WERI-Rb-1 (cell line): ENCODE results near the gene NLRP9.

Source experiments
- DNase-seq: peaks from one replicate; pipeline ENCODE4 v3.0.0-alpha.2; 2020
- H3K27ac ChIP-seq: fragments of 250-450 bp; sonication (Bioruptor Pico); 2 replicates; pipeline ENCODE4 v1.5.1; 2020; ENCODE audit warnings: mild to moderate bottlenecking, moderate library complexity
- H3K27me3 ChIP-seq: fragments of 250-450 bp; sonication (Bioruptor Pico); 2 replicates; pipeline ENCODE4 v1.5.1; 2021; ENCODE audit warnings: mild to moderate bottlenecking, low read depth, moderate library complexity; ENCODE audit not compliant: insufficient read depth, severe bottlenecking
- H3K36me3 ChIP-seq: fragments of 250-450 bp; sonication (Bioruptor Pico); 2 replicates; pipeline ENCODE4 v1.5.1; 2020; ENCODE audit warnings: mild to moderate bottlenecking, moderate library complexity
- H3K4me3 ChIP-seq: 2 replicates; pipeline ENCODE4 v1.5.1; 2011; ENCODE audit warnings: low read depth, mild to moderate bottlenecking, control low read depth, low read length
- H3K9me3 ChIP-seq: fragments of 250-450 bp; sonication (Bioruptor Pico); 2 replicates; pipeline ENCODE4 v1.5.1; 2021; ENCODE audit warnings: mild to moderate bottlenecking, moderate library complexity; ENCODE audit not compliant: severe bottlenecking
- CTCF ChIP-seq: IDR thresholded peaks from 2 replicates; pipeline ENCODE4 v1.5.1; 2011; ENCODE audit warnings: low read depth, mild to moderate bottlenecking, control low read depth, inconsistent platforms, low read length

NLRP9 gene

GRCh38 chr19:55690109-55690768 lies 48.0 kb downstream of the NLRP9 start:
- H3K27me3 ChIP-seq: no peaks in the 10 kb centered on the region
- no peak overlapping the region for H3K4me3 ChIP-seq
- TF ChIP-seq CTCF: no peak
- peaks cover 58% of the 10 kb centered on the region for H3K36me3 ChIP-seq
- DNase-seq: no peak
- no peak overlapping the region for H3K27ac ChIP-seq
- no peaks in the 10 kb centered on the region for H3K9me3 ChIP-seq

- TF ChIP-seq CTCF: no peak
- Histone ChIP-seq H3K27me3 (no peaks in the 10 kb centered on the region), H3K36me3 (peaks cover 62% of the 10 kb centered on the region), H3K9me3 (no peaks in the 10 kb centered on the region), H3K27ac (no peak overlapping the region), H3K4me3 (no peak overlapping the region)
- no peak for DNase-seq
Observed at GRCh38 chr19:55689411-55690108, 48.6 kb downstream of the NLRP9 start.

GRCh38 chr19:55688422-55689218 lies 49.6 kb downstream of the NLRP9 start:
- no peak overlapping the region for H3K4me3 ChIP-seq
- H3K36me3 ChIP-seq: peaks cover 59% of the 10 kb centered on the region
- H3K9me3 ChIP-seq: no peaks in the 10 kb centered on the region
- H3K27ac ChIP-seq: no peak overlapping the region
- peak; percentile 28 for DNase-seq
- TF ChIP-seq CTCF: no peak
- H3K27me3 ChIP-seq: no peaks in the 10 kb centered on the region

- no peak for DNase-seq
- no peak for TF ChIP-seq CTCF
- H3K27ac ChIP-seq: no peak overlapping the region
- H3K9me3 ChIP-seq: no peaks in the 10 kb centered on the region
- no peaks in the 10 kb centered on the region for H3K27me3 ChIP-seq
- H3K4me3 ChIP-seq: no peak overlapping the region
- peaks cover 59% of the 10 kb centered on the region for H3K36me3 ChIP-seq
Observed at GRCh38 chr19:55687281-55688201, 50.7 kb downstream of the NLRP9 start.

- no peak overlapping the region for H3K4me3 ChIP-seq
- no peaks in the 10 kb centered on the region for H3K27me3 ChIP-seq
- DNase-seq: no peak
- no peak overlapping the region for H3K27ac ChIP-seq
- TF ChIP-seq CTCF: no peak
- no peaks in the 10 kb centered on the region for H3K9me3 ChIP-seq
- peaks cover 65% of the 10 kb centered on the region for H3K36me3 ChIP-seq
Observed at GRCh38 chr19:55686311-55687050, 51.7 kb downstream of the NLRP9 start.
